Stimulated activated CD8-positive, alpha-beta memory T cell treated with anti-CD3 and anti-CD28 coated beads, Interleukin-7, amount 100 ng/mL, for 4 hours (primary cell): Measurements from ENCODE around the gene PASD1.

Source experiments
- DNase-seq, 2 donors: peaks; one replicate each; pipeline ENCODE4 v3.0.0-alpha.2; 2020; ENCODE audit warnings: low read depth in 2 of 2

PASD1 gene

DNA sequence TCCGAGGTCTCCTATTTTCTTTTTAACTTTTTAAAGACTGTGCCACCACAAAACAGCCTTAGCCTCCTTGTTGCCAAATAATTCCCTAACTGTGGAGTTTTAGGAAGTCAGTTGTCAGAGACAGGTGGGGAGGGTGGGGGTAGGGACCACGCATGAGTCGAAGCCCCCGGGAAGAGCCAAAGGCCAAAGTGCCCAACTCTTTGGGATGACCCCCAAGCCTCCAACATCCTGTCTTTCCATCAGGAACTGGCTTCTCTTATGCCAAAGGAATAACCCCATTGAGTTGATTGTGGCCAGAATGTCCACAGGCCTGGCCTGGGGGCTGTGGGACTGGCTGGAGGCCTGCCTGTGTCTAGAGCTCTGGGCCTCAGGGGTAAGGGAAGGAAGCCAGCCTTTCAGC lies 137.6 kb downstream of the PASD1 start:
- no peak for DNase-seq

DNA sequence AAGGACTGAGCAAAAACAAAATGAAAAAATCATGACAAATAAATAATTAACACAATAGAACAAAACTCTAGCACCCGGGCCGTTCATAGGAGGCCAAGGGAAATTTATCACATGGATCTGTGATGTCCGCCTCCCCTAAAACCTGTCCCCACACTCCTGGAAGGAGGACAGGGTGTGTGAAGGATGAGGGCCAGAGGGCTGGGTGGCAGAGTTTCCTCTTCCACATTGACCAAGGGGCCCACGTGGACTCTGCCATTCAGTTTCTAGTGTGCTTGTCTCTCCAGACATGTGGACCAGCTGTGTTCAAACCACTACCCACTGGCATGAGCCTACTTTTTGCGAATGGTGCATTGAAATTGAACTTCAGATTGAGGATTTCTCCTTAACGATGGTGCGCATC lies 138.1 kb downstream of the PASD1 start:
- DNase-seq, result no peak

DNA sequence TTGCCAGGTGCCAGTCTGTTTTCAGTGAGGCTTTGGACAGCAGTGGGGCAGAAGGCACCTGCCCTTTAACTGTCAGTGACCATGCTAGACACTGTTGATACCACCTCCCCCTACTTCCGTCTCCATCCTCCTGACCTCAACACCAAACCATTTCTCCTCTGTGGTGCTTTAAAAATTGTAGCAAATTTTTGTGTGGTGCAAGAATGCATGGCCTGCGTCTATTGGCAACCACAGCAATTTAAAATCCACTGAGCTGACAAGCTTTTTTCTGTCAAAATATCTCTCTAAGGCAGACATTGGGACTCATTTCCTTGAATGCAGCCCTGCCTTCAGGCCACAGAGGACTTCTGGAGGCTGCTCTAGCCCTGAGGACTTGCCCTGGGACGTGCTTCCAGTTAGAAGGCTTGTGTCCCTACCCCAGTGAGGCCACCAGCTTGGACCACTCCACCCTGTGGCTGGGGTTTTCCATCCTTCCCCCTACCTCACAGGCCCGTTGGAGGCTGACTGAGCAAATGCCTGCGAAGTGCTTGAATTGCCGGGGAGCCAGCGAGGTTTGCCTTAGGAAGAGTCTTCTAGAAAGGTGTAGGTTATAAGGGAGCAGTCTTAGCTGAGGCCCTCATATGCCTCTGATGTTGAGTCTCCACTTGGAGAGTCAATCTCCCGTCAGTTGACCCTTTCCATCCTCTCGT lies 138.7 kb downstream of the PASD1 start:
- DNase-seq, result no peak

DNA sequence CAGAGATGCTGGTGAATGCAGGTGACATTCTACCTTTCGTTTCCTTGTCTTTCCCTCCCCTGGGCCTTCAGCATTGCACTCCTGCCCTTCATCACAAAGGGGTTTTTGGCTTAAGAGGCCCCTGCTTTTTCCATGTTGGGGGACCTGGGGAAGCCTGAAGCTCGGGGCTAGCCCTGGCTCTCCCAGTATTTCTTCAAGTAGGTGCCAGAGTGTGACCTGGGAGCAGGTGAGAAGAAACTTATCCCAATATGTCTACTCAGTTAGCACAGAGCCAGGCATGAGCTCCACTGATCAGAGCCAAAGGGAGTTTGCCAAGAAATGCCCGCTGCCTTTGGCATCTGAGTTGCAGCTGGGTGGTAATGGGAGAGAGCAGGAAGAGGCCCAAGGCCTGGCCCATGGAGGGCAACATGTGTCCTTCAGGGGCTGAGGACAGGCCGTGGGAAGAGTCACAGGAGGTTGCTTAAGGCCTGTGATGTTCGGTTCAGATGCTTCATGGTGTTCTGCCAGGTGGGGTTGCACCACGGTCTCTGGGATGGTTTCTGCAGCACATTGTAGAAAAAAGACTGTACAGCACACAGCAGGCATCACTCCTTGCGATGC lies 139.4 kb downstream of the PASD1 start:
- no peak for DNase-seq

DNA sequence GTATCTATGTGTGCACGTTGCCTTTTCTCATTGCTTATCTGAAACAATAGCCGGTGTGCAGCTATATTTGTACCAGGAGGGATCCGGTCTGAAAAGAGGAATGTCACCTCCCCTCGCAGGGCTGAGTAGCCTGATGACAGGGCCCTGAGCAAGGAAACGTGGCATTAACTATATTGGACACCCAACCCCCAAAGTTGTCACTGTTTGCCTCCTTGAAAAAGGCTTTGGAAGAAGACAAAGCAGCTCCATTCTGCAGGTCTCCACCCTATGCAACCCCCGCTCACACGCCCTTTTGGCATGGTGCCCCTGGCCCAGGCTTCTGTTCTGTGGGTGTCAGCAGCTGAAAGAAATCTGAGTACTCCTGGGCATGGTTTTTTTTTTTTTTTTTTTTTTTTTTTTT lies 140.0 kb downstream of the PASD1 start:
- DNase-seq, result no peak

DNA sequence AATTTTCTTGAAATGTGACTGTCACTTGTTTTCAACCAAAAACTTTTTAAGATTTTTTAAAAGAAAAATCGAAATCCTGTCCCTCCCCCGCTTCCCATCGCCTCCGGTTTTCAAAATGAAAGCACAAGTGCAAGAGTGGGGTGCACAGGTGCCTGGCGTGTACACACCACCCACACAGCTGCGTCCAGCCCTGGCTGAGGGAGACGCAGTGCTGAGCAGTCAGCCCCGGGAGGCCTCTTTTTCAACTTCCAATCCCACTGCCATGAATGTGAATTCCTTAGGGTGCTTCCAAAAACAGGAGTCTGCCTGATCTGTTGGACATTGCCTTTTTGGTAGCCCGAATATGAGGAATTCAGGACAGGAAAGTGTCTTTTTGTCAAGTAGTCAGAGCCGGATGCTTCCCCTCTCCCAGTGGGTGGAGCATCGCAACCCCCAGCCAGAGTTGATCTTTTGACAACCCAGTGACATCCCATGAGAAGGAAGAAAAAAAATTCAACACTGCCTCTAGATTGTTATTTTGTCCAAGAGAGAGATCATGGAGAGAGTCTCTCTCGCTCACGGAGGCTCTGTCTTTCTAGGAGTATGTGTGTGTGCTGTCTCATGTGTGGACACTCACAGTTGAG lies 140.7 kb downstream of the PASD1 start:
- no peak for DNase-seq

DNA sequence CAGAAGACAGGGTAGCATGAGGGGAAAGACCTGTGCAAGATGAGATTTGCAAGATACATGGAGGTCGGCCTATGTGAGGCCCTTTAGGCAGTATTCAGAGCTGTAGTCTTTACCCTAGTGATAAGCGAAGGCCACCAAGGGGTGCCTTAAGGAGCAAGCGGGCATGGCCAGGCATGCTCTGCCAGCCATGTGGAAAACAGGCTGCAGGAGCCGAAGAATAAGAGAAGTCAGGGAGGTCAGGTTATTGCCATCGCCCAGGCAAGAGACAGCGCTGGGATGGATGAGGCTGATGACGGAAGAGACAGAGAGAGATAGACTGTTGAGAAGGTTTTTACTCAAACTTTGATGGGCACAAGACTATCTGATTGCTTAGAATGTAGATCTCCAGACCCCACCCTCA lies 145.3 kb downstream of the PASD1 start:
- DNase-seq, result no peak

DNA sequence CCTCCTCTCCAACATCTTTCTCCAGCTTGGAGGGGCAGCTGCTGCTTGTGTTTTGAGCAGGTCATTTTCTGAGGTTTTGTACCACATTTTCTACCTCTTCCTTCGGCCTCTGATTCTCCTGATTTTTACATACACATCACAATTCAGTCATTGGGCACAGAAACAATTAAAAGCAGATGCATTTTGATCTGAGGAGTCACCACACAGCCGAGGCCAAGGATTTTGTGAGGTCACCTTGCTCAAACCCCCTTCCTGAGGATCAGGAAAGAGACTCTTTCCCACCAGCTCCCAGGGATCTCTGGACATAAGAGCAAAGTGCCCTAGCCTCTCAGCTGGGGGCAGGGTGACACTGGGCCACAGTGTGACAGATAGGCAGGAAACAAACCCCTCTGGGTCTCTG lies 147.0 kb downstream of the PASD1 start:
- no peak for DNase-seq

DNA sequence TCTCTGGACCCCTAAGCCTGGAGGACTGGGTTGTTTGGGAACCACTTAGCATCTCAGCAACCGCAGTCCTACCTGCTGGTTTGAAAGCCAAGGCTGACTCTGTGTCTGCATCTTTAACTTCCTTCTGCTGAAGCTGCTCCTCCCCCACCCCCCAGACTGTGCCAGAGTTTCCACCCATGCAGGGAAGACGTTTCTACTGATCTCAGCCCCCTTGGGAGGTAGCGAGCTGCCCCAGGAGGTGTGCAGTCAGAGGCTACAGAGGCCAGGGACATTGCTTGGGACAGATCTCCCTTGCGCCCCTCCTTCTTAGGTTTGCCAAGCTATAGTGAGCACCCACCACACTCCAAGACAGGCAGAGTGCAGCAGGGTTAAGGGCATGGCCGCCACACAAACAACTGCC lies 147.7 kb downstream of the PASD1 start:
- DNase-seq, result no peak

DNA sequence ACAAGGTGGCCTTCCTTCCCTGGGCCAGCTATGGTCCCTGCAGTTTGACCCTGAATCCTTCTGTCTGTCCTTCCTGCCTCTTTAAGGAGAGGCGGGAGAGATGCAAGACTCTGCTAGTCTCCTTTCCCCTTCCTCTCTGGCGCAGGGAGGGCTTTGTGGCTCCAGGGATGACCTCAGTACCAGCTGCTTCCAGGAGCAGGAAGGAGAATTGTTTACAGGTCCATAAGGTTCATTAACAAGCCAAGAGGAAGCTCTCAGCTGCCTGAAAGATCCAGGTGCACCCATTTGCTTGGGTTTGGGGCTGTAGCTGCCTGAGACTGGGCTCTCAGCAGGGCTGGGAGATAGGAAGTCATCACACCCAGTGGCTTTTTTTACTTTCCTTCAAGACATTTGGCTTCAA lies 148.3 kb downstream of the PASD1 start:
- DNase-seq, result no peak

DNA sequence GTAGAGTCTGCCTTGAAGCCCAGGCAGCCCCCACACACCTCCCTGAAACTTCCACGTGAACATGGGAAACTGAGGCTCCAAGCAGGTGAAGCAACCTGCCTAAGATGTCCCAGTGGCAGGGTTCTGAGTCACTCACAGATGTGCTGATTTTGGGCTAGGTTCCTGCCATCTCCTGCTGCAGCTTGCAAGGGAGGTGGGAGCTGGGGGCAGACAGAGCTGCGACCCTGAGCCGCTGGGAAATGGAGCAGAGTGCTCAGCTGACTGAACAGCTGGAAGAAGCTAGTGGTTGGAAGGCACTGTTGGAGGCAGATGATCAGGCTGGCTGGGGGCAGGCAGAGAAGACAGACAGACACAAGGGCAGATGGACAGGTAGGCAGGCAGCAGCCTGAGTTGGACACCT lies 148.8 kb downstream of the PASD1 start:
- no peak for DNase-seq

DNA sequence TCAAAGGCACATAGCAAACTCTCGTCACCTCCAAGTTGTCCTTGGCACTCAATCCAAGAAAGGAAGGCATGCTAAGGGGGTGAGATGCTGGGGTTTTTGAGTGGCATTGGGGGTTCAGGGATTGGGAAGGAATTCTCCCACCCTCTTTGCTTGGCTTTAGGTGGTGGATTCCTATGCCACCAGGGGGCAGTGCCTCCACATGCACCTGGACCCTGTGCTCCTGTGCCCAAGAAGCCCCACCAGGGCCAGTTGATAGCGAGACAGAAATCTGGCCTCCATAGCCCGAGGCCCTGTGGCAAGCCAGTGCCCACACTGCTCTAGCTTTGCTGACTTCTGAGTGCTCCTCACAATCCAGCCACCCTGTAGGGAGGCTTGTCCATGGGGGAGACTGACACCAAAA lies 150.4 kb downstream of the PASD1 start:
- DNase-seq, result no peak

DNA sequence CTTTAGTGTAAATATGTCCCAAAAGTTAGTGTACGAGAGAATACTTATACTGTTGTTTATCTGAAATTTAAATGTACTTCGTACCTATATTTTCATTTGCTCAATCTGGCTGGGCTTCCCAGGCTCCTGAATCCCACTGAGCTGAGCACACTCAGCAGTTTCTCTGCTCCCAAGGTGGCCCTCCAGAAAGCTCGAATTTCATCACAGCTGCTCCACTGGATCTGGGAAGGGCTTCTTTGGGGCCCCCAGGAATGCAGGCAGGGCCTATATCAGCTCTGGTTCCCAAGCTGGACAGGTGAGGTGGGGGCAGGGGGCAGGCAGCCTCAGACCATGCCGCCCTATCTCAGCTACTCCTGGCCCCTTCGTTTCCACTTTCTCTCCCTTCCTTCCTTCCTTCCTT lies 150.9 kb downstream of the PASD1 start:
- DNase-seq, result no peak

DNA sequence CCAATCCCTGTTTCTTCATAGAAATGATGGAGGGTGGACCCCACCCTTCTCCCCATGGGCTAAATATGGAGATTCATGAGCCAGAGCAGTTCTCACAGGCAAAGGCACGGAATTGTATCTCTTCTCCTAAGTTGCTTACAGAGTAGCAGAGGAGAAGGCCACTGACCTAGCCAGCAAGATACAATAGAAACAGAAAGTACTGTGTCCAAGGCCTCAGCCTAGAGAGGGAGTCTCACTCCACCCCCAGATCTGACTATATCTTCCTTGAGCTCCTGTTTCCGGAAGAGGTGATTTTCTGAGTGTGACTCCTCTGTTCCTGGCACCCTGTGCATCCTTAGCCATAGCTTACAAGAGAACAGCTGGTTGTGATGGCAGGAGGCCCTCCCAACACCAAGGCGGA lies 152.3 kb downstream of the PASD1 start, which contains the start of gene FATE1:
TSS of gene FATE1 (plus strand) at position 284 of the 400 bp plus-strand sequence. CDS start at position 369, 85 bp downstream.
- no peak for DNase-seq

DNA sequence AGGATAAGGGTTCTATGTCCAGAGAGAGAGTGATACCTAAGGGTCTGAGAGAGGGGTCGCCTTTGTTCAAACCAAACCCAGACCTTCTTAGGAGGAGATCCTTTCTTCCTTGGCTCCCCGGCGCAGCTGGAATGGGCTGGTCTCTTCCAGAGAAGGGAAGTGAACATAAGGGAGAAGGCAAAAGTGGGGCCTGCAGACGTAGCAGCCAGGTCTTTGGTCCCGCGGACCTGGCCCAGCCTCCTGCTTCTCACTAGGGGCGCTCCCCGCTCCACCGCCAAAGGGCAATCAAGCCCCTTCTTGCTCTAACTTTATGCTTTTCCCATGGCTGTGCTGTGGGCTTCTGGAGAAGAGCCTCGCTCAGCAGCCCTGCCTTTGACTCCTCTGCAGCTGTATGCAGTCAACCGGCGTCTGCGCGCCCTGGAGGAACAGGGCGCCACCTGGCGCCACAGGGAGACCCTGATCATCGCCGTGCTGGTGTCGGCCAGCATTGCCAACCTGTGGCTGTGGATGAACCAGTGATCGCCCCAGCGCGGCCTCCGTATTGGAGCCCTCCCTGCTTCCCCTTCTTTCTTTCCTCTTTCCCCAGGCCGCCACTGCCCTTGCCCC lies 158.9 kb downstream of the PASD1 start:
- no peak for DNase-seq

DNA sequence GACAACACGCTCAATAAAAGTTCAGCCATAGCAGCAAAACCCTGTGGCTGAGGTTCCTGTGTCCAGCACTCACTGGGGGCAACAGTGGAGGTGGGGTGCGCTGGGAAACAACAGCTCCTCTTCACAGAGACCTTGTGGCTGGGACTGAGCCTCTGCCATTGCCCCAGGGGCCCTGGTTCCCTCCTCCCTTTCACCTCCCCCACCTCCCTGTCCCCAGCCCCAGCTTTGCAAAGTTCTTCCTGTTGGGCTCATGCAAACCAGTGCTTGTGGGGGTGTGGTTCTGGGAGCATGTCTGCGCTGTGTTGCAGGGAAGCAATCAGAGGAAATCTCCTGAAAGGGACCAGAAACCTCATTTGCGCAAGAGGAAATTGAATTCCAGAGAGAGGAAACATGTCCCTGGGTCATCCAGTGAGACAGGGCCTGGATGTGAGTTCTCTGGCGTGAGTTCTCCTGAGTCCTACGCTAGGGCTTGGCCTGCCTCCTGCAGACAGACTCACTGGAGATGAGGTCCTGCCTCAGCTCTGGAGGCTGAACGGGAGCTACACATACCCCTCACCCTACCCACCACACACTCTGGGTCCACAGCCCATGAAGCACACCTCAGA lies 159.8 kb downstream of the PASD1 start:
- DNase-seq, result no peak

DNA sequence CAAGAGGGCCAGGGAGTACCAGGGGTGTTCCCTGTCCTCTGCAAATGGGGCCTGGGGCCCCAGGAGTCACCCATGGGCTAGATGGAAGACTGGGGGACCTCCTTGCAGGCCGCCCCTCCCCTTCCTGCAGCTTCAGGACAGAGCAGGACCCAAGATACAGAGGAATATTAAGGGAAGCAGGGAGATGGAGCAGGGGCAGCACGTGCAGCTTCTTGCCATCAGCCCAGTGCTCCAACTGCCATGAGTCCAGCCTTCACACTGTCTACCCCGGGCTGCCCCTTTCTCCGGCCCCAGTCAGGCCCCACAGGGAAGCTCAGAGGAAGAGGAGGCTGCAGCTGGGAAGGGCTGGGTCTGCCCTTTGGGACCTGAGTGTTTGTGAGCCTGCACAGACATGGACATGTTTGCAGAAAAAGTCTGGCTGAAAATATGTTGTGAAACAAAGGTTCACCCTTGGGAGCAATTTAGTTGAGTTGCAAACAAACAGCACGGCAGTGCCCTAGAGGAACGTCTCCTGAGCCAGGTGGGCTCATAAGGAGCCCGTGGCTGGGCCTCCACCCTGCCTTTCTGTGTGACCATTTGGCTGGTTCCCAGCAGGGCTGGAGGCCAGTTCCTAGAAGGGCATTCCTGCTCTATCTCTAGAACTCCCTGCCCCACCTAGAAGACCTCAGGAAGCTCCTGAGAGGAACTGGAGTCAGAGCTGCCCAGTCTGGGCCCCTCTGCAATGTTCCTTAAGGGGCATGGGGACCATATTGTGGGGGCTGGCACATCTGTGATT lies 161.3 kb downstream of the PASD1 start:
- no peak for DNase-seq

DNA sequence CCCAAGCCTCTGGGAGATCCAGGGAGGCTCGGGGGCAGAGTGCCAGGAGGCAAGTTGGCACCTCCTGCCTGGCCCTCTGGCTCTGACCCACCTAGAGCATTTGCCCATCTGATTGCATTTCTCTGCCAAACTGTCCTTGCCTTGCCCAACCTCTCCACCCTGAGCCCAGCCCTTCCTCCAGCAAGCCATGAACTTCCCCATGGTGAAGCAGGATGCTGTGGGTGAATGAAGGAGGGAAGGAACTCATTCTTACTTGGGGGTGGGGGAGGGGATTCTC lies 161.8 kb downstream of the PASD1 start:
- no peak for DNase-seq
